ENCODE data around the gene EXOC4.
"Not testable (repeated sequence)": the region's sequence is repeated elsewhere in the genome, so short reads cannot be mapped to it uniquely, and the experiment has no call there.

The EXOC4 gene

DNA sequence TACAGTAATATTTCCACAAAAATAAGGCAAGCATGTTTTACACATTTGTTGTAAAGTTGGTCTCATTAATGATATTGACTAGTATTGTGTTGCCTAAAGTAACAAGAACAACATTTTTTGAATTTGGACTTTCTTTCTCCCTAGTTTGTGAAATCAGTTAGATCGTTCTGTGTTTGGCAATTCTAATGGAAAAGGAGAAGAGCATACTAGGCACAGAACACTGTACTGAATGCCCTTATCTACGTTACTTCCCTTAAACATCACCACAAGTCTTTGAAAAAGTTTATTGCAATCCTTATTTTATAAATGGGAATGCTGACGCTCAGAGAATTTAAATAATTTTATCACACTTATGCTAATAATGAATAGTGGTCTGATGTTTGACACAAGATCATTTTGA is 372.2 kb downstream of the EXOC4 start:
- DNase-seq (ENCODE audit: low read depth): no peak

DNA sequence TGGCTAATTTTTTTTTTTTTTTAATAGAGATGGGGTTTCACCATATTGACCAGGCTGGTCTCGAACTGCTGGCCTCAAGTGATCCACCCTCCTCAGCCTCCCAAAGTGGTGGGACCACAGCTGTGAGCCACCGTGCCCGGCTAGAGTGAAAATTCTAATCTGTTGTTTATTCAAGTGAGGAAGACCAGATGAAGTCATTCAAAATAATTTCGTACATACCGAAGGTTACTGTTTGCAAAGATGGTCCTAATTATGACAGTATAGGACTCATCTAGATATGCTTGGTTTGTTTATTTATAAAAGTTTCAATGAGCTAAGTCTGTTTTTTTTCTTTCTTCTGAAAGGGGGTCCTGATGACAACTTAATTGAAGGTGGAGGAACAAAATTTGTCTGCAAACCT is 376.8 kb downstream of the EXOC4 start:
- DNase-seq (ENCODE audit: low read depth): no peak

DNA sequence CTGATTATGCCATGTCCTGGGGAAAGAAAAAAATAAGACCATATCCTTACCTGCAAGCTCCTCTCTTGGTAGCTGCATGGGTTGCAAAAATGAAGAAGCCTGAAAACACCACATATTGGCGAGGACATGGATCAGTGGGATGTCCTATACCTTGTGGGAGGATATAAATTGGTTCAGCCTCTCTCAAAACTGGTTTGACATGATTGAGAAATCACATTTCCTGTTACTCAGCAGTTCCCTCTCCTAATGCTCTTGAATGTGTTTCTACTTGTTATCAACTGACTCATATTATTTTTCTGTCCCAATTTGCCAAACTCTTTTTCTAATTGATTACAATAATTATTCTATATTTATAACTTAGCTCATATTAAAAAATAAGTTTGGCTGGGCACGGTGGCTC is 380.2 kb downstream of the EXOC4 start:
- DNase-seq (ENCODE audit: low read depth): peak; percentile 64

DNA sequence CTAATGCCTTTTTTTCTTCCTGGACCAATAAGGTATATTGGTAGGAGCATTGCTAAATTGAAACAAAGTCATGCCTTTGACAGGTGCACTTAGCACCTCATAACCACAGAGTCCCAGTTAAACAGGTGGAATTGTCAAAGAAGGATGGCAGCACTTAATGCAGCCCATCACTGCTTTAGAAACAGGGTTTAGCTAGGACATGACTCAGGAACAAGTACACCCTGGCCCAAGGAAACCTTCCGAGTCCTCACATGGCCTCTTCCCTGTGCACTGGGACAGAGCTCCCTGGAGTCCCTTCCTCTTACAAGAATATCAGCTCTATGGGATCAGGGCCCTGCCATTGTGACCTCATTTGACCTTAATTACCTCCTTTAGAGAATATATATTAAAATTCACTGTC is 382.7 kb downstream of the EXOC4 start:
- DNase-seq (ENCODE audit: low read depth): no peak

DNA sequence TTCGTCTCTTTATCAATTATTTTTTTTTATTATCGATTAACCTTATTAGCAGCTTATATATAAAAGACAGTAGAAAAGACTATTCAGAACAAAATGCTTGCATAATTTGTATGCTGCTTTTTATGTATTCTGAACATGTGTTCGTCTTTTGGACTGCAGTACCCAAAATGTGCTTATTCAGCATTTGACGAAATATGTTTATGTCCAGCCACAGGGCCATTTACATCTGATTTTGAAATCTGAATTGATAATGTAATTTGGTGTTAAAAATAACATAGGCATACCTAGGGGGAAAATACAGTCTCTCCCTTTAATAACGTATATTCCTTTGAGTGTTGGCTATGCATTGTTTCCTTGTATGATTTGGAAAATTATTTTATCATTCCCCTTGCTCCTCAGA is 386.0 kb downstream of the EXOC4 start:
- no peak for DNase-seq (ENCODE audit: low read depth)

DNA sequence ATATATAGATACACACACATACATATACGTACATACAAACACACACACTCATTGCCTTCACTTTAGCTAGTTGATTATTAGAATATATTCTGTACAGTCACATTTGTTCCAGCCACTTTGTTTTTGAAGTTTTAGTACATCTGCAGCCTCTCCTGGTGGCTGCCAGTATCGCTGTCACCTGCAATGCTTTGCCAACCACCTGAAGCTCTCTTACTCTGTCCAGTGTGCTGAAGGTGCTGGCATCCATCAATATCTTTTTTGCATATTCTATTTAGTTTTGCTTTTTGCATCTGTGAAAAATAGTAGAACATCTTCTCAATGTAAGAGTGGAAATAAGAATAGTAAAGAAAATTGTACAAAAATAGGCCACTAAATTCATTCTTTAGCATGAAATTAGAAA is 388.6 kb downstream of the EXOC4 start:
- DNase-seq (ENCODE audit: low read depth): no peak

DNA sequence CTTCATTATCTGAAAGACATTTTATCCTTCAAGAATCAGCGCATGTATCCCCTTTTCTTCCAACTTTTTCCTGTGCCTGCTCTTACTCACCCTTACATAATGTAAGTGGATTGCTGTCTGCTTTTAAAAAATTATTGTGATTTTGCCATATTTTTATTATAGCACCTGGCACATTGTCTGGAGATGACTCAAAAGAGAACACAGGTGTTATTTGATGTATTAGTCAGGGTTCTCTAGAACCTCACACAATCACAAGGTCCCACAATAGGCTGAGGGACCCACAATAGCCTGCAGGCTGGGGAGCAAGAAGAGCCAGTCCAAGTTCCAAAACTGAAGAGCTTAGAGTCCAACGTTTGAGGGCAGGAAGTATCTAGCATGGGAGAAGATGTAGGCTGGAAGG is 390.0 kb downstream of the EXOC4 start:
- DNase-seq (ENCODE audit: low read depth): no peak

DNA sequence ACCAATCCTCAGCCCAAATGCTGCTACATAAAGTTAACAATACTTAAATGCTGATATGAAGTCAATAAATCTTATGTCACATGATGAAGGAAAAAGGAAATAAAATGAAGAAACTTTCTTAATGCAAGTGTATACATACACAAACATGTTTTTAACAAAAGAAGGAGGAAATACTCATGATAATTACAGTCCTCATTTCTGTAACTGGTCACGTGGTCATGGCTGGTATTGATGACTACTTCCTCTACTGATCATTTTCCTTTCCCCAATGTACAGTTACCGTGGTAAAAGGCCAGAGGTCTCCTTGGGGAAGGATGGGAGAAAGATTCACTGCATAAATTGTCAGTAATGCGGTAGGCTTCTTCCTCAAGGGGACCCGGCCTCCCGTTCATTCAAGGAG is 390.8 kb downstream of the EXOC4 start:
- not testable (repeated sequence) for DNase-seq (ENCODE audit: low read depth)

DNA sequence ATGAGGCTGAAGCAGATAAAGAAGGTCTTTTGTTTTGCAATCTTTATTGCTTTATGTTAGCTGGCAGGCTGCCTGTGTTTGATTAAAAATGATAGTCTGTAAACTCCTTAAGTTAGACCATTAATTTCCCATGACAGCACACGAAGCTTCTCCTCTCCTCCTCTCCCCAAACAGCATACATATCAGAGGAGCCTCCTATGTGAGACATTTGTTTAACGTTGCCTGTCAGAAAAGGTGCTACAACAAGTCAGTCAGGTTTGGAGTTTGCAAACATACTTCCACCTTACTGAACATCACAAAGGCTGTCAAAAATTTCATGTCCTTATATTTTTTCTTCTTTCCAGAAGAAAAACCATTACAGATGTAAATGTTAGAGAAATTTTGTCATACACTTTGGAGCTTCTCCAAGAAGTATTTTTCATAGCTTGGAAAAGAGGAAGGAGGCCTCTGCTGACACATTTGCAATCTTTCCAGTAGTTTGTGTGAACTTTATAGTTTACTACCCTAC is 393.1 kb downstream of the EXOC4 start:
- DNase-seq (ENCODE audit: low read depth): peak; percentile 11

DNA sequence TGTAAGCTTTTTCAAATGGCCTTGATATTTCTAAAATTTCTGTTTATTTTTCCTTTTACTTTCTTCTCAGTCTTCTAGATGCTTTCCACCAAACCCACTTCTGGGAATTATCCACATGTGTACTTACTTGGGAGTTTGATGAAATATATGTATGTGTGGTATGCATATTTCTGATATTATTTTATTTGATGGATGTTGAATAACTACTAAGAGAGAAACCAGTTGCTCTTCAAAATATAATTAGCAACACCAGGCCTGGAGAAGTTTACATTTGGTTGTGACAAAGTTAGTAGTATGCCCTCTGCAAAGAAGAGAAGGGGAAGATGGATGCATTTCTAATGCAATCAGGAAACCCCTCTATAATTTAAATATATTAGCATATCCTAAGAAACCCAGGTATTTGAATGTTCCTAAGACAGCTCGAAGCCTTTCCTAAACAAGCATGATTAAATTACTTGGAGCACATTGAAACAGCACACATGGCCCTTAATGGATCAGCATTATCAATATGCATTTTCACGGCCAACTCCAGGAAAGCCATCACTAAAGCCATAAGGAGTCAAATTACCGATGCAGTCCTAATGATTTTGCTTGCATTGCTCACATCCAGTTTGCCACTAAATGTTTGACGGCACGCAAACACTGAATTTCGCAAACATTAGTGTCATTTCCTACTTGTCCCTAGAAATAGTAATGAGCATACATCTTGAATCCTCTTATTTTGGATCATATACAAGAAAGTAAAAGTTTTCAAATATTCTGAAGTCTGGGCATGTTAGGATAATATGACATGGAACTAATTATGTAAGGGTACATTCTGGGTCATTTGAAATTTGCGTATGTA is 393.8 kb downstream of the EXOC4 start:
- no peak for DNase-seq (ENCODE audit: low read depth)

DNA sequence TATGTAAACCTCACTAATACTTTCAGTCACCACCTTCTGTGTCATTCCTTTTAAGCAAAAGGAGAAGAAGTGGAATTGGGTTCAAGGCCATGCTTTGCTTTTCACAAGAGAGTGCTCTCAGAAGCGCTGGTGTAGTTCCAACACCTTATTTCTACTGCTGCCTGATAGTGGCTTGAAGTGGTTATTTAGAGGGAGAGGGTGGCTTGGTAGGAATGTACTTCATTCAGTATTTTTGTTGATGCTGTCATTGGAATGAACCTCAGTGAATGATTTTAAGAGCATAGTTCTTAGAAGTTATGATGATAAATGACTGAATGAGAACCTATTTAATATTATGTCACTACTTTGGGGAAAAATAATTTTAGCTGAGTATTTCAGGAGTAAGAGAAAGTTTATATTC is 396.7 kb downstream of the EXOC4 start:
- DNase-seq (ENCODE audit: low read depth): no peak

DNA sequence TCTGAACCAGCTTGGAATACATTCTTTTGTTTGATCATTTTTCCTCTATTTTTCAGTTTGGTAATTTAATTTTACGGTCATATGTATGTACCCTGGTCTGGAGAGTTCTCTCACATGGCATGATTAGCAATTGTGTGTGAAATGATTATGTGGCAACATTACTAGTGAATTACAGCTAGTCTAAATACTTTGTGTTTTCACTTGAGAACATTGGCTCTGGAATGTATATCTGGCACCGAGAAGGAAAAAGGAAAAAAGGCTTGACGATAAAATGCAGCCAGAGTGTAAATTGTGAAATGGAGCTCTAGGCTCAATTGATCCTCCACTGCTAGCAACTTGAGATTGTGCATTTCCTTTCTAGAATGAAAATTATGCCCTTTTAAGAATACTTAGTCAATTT is 397.2 kb downstream of the EXOC4 start:
- no peak for DNase-seq (ENCODE audit: low read depth)

DNA sequence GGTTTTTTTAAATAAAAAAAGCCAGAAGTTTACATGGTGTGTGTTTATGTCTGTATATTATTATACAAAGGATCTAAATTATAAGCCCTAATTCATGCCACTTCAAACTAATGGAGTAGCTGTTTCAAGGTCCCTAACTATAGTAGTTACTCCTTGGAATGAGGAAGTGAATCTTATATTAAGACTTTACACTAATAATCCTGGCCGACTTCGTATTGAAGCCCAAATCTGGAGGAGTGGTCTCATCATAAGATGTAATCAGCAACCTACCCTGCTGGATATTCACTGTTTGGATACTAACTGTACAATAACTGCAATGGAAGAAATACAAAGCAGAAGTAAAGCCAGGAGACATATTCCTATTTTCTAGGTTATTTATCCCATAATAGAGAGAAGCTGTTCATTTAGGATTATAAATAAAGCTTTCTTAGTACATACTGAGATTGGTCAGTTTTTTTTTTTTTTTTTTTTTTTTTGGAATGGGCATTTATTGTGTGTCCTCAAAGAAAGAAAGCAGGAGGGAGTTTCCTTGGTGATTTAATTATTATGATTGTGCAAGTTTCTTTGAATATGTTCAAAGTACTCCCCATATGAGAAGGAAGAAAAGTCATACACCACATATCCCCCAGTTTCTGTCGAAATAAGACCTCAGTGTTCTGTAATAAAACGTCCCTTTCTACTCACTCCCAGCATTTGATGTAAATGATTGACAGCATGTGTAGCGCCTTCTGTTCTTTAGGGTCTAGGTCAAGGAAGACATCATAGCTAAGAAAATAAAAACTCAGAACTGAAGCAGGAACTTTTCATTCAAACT is 397.8 kb downstream of the EXOC4 start:
- DNase-seq (ENCODE audit: low read depth): no peak

DNA sequence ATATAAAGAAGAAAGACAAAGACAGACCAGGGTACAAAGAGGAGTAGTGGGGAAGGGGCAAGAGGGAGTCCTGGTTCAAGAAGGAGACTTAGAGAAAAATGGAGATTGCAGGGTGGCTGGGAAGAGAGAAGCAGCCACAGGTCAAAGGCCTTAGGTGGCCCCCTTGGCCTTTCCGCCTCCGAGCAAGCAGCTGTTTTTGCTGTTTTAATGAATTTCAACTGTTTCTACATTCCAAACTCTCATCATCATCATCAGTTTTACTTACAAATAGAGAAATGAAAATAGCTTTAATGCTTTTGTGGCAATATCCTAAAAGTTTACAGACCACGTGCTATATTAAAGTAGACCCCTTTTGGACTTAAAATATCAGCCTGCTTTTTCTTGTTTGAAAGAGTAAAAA is 399.7 kb downstream of the EXOC4 start:
- DNase-seq (ENCODE audit: low read depth): no peak

DNA sequence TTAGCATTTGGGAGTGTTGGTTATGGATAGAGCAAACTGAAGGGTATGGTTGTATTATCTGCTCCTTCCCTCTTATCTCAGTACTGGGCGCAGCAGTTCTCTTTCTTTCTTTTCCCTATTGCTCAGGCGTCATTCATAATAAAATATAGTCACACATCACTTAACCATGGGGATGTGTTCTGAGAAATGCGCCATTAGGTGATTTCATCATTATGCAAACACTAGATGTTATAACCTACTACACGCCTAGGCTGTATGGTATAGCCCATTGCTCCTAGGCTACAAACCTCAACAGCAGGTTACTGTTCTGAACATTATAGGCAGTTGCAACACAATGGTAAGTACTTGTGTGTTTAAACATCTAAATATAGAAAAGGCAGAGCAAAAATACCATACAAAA is 401.7 kb downstream of the EXOC4 start:
- DNase-seq (ENCODE audit: low read depth): no peak

DNA sequence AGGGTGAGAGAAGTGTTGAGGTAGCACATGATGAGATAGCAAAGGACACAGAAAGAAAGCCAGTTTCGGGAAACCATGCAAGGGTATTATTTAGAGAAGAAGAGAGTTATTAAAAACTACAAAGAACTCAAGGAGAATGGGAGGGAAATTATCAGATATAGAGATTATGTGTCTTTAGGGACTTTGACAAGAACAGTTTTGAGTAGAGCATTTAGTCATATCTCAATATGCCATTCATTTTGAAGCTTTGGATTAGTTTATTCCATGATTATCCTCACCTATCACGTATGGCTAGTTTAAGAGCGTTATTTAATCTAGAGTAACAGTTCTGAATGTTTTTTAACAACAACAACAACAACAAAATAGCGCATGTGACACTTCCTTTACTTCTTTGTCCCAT is 409.4 kb downstream of the EXOC4 start:
- DNase-seq (ENCODE audit: low read depth): no peak

DNA sequence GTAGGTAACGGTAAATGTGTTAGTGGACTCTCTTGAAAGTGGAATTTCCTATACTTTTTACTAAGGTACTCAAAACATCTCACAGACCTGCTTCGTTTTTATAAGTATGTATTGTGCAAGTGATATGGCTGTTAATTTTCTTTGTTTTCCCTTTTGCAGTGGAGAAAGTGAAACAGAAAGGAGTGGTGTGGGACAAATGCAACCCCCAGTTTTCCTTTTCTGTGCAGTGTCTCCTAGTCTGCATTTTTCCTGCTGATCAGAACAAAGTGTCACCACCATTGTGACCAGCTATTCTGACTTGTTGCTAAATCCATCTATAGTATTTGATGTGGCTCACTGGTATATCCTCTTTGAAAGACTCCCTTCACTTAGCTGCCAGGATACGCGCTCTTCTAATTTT is 410.0 kb downstream of the EXOC4 start:
- DNase-seq (ENCODE audit: low read depth): no peak

DNA sequence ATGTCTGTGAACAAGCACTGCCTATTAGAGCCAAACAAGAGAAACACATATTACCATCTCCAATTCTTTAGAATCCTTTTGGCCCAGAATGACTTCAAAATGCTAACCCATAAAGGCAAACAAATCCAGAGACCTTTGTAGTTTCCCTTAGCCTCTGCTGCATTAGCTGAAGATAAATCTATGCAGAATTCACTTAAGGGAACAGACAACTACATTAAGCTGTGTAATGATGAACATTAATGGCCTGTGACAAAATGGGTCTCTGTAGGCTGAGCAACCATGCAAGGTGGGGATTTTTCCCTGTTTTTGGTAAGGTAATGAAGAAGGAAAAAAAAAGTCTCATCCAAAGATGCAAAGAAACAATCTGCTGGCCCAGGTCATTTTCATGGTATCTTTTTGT is 411.6 kb downstream of the EXOC4 start:
- no peak for DNase-seq (ENCODE audit: low read depth)

DNA sequence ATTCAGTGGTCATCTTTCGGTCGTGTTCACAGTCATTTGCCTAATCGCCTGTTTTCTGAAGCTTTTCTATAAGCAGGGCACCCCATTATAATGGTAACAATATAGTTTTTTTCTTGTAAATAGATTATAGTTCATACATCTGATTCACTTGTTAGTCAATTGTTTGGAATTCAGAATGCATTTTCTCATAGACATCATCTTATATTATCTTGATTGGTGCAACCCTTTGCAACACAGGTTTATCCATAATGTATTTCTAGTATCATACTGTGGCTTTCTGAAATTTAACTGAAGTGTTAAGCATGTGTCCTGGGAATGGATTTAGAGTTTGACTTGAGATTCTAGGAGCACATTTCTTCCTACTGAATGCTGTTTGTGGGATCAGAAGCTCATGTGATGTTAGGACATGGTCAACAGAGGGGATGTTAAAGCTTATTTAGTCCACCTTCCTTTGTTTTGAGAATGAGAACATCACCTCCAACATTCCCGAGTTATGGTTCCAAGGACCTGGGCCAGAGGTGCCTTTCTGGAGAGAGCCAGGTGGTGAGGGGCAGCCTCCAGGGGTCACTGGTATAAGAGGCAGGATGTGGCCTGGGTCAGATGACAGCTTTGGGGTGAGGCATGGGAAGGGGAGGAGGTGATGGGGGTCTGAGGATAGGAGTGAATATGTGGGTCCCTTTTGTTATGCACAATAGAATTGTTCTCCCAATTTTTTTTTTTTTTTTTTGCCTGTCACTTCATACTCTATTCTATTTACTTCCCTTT is 415.6 kb downstream of the EXOC4 start:
- peak; percentile 61 for DNase-seq (ENCODE audit: low read depth)

DNA sequence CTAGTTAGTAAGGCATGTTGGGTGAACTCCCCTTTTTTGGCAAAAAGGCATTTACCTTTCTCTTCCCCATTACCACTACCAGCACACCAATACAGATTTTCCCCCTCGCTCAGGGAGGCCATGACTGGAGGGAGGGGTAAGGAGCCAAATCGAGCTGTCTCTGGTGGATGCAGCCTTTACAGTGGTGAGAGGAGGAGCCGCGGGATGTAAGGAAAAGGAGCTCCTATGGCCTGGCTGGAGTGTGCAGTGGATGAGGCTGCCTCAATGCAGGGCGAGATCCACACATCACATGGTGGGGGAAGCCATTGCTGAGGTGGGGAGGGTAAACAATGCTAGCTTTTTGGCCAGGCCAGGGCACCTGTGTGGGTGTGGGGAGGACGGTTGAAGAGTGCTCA is 416.2 kb downstream of the EXOC4 start:
- DNase-seq (ENCODE audit: low read depth): no peak

DNA sequence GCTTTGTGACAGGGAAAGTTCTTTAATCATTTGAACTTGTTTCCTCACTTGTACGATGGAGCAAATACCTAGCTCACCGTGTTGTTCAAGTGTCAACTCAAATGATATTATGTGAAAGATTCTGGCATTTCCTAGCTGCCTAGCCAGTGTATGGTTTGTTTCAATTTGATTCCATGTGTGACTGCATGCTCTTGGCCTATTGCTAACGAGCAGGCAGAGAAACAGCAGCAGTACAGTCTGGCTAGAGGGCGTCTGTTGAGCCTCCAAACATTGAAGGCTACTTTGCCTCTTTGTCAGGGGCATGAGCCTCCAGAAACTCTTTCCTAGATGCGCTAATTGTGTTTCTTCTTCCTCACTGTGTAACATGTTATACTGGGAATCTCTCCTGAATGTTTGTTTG is 417.4 kb downstream of the EXOC4 start:
- DNase-seq (ENCODE audit: low read depth): no peak

DNA sequence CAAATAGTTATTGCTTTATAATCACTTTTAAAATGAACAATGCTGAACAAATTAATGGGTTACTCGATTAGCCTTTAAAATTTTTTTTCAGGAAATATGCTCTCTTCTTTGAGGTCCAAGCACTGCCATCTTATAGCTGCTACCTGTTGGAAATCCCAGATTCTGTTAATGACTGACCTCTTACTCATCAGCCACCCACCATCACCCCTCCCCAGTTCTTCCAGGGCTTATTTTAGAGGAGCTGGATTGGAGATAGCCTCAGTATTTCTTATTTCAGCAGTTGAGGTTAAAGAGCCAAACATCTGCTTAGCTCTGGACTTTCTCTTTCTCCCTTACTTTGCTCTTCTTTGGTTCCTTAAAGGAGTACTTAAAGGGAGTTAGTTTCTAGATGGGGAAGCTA is 420.0 kb downstream of the EXOC4 start:
- no peak for DNase-seq (ENCODE audit: low read depth)
